ENCODE results near the gene FBXL7.

The FBXL7 gene

DNA sequence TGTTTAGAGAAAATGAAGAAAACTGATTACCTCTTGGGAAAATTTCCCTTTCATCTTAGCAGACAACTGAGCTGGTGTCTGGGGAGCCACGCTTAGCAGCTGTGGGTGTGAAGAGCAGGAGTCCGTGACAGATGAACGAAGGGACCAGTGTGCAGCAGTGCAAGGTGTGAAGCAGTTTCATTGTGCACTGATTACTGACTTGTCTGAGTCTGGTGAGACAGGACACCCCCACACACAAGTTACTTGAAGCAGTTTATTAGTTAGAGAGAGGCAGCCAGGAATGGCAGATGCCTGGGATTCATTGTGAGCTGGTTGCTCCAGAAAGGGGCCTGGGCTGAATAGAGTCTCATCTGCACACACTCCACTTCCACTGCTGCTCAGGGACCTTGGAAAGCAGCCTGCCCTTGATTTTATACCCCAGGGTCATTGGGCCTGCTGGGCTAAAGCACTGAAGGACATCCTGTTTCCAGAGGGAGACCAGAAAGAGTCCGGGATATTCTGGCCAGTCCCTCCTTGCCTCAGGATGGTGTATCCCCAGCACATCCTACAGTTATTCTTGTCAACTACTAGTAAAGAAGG, 47.4 kb downstream of the FBXL7 start:
- Histone ChIP-seq H3K27me3 (ENCODE audit: control insufficient read depth in 1 of 2, insufficient read depth in 2 of 2, low read length in 2 of 2) (no peaks in the 10 kb centered on the region), H3K27ac (ENCODE audit: low read depth, low read length) (no peak overlapping the region)

DNA sequence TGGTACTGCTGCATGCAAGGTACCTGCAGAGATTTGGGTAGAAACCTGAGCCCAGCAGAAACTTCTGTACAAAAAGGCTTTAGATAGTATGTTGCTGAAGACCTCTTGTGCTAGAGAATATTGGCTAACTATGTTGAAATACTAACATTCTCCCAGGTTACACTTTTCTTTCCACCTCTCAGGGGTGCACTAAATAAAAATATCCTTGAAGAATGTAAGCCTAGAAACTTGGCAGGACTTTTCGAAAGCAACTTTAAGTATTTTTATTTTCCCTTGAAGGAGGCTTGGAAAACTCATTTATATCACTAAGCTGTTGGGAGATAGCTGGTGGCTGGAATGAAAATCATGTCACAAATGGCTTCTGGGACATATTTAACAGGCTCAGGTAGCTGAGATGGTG, 50.0 kb downstream of the FBXL7 start:
- no peak overlapping the region for H3K27ac ChIP-seq (ENCODE audit: low read depth, low read length)
- no peak overlapping the region for H3K4me3 ChIP-seq (ENCODE audit: low read depth in 1 of 2, low read length in 2 of 2)
- H3K9ac ChIP-seq (ENCODE audit: low read length): no peak overlapping the region
- peaks cover 8% of the 10 kb centered on the region for H3K4me1 ChIP-seq (ENCODE audit: insufficient read depth, low read length)
- H3K36me3 ChIP-seq (ENCODE audit: insufficient read depth, low read length): no peaks in the 10 kb centered on the region
- H3K27me3 ChIP-seq (ENCODE audit: control insufficient read depth in 1 of 2, insufficient read depth in 2 of 2, low read length in 2 of 2): no peaks in the 10 kb centered on the region
- H3K9me3 ChIP-seq (ENCODE audit: low read length): no peaks in the 10 kb centered on the region

More for the DNA sequence above, 47.4 kb downstream of the FBXL7 start:
- Histone ChIP-seq H3K4me1 (ENCODE audit: insufficient read depth, low read length) (peaks cover 8% of the 10 kb centered on the region), H3K9ac (ENCODE audit: low read length) (no peak overlapping the region), H3K36me3 (ENCODE audit: insufficient read depth, low read length) (no peaks in the 10 kb centered on the region), H3K4me3 (ENCODE audit: low read depth in 1 of 2, low read length in 2 of 2) (no peak overlapping the region), H3K9me3 (ENCODE audit: low read length) (no peaks in the 10 kb centered on the region)

DNA sequence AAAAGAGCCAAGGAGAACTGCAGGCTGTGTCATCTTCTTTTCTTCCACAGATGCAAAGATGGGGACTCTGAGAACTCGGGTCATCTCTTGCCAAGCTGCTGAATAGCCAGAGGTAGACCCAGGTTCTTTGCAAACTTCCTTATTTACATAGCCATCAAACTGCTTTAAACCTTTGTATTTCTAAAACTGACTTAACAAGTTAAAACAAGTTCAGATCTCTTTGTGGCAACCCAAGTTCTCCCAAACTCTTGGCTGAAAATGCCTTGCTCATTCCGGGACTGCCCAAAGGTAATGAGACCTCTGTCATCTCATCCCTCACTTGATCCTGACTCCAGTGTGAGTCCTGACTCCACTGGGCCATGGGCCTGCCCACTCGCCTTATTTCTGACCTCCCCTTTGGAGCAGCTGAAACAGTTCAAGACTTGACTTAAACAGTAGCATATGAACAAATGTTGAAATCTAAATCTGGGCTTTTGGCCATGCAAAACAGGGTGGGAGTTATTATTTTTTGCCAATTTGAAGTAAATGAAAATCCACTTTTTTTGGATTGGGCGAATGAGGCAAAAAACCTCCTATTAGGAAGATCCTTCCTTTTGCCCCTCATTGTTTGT, 50.6 kb downstream of the FBXL7 start:
- H3K9me3 ChIP-seq (ENCODE audit: low read length): no peaks in the 10 kb centered on the region
- H3K4me3 ChIP-seq (ENCODE audit: low read depth in 1 of 2, low read length in 2 of 2): no peak overlapping the region
- H3K27me3 ChIP-seq (ENCODE audit: control insufficient read depth in 1 of 2, insufficient read depth in 2 of 2, low read length in 2 of 2): no peaks in the 10 kb centered on the region
- H3K9ac ChIP-seq (ENCODE audit: low read length): no peak overlapping the region
- no peaks in the 10 kb centered on the region for H3K36me3 ChIP-seq (ENCODE audit: insufficient read depth, low read length)
- H3K27ac ChIP-seq (ENCODE audit: low read depth, low read length): no peak overlapping the region
- H3K4me1 ChIP-seq (ENCODE audit: insufficient read depth, low read length): peaks cover 8% of the 10 kb centered on the region

DNA sequence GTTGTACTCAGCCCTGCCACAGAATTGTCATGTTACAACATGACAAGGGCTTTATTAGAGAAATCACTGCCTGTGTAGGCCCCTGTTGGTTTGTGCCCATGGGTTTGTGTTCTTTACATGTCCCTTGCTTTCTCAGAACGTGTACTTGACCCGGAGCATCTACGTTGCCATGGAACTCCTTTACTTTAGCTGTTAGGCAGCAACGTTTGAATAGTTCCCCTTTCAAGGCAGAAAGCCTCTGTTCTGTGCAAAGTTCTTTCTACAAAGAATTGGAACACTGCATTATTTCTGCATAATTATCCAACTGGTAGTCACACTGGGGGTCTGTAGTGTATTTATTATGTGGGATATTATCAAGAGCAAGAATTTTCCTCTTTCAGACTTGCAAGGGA, 51.1 kb downstream of the FBXL7 start:
- Histone ChIP-seq H3K36me3 (ENCODE audit: insufficient read depth, low read length) (no peaks in the 10 kb centered on the region), H3K4me1 (ENCODE audit: insufficient read depth, low read length) (peaks cover 8% of the 10 kb centered on the region), H3K4me3 (ENCODE audit: low read depth in 1 of 2, low read length in 2 of 2) (no peak overlapping the region), H3K9ac (ENCODE audit: low read length) (no peak overlapping the region), H3K9me3 (ENCODE audit: low read length) (no peaks in the 10 kb centered on the region), H3K27me3 (ENCODE audit: control insufficient read depth in 1 of 2, insufficient read depth in 2 of 2, low read length in 2 of 2) (no peaks in the 10 kb centered on the region), H3K27ac (ENCODE audit: low read depth, low read length) (no peak overlapping the region)

DNA sequence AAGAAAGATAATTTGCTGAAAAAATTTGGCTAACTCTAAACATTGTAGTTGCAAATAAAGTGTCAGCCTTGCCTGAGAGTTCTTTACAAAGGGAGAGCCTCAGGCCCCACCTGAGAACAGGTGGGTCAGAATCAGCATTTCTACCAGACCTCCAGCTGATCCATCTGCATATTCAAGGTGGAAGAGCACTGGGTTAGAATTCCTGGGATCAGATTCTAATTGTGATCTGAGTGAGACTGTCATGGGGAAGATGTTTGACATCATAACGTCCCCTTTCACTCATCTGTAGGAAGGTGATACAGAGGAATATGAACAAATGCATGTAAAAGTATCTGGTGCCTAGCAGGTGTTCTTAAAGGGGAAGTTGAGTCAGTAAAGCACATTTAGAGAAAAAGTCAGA, 54.6 kb downstream of the FBXL7 start:
- no peaks in the 10 kb centered on the region for H3K9me3 ChIP-seq (ENCODE audit: low read length)
- H3K4me1 ChIP-seq (ENCODE audit: insufficient read depth, low read length): peaks cover 13% of the 10 kb centered on the region
- H3K27me3 ChIP-seq (ENCODE audit: control insufficient read depth in 1 of 2, insufficient read depth in 2 of 2, low read length in 2 of 2): no peaks in the 10 kb centered on the region
- H3K9ac ChIP-seq (ENCODE audit: low read length): no peak overlapping the region
- no peak overlapping the region for H3K4me3 ChIP-seq (ENCODE audit: low read depth in 1 of 2, low read length in 2 of 2)
- H3K27ac ChIP-seq (ENCODE audit: low read depth, low read length): no peak overlapping the region
- no peaks in the 10 kb centered on the region for H3K36me3 ChIP-seq (ENCODE audit: insufficient read depth, low read length)

DNA sequence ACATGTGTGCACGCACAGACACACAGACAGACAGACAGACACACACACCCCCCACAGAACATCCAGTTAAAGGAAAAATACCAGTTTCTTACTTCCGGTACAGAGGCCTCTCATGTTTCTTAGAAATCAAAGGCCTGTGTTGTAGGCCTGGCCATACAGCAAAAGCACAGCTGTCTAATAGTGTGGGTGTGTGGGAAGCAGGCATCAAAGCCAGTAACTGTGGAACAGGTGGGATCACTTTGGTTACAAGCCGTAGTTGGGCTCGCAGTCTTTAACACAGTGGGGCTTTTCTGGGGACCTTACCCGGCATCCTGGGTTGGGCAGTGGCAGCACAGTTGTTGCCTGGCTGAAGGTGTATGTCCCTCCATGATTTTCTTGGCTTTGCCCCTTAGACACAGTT, 55.2 kb downstream of the FBXL7 start:
- Histone ChIP-seq H3K27ac (ENCODE audit: low read depth, low read length) (no peak overlapping the region), H3K4me3 (ENCODE audit: low read depth in 1 of 2, low read length in 2 of 2) (no peak overlapping the region), H3K4me1 (ENCODE audit: insufficient read depth, low read length) (peaks cover 11% of the 10 kb centered on the region), H3K27me3 (ENCODE audit: control insufficient read depth in 1 of 2, insufficient read depth in 2 of 2, low read length in 2 of 2) (no peaks in the 10 kb centered on the region), H3K36me3 (ENCODE audit: insufficient read depth, low read length) (no peaks in the 10 kb centered on the region), H3K9ac (ENCODE audit: low read length) (no peak overlapping the region), H3K9me3 (ENCODE audit: low read length) (no peaks in the 10 kb centered on the region)

DNA sequence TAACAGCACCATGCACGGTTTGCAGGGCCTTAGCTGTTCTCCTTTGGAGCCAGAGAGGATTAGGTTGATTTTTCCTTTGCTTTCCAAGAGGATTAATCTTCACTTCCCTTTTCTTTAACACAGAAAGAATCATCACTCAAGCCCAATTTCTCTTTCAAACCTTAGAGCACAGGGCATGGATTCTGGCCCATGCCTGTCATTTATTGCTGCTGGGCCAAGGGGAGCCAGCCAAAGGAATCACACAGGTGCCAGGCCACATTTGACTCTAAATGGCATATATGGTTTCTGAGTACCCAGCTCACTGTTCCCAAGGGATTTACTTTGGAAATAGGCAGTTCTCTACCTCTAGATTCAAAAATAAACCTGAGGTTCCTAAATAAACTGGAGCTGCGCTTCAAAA, 58.3 kb downstream of the FBXL7 start:
- H3K4me3 ChIP-seq (ENCODE audit: low read depth in 1 of 2, low read length in 2 of 2): no peak overlapping the region
- peaks cover 11% of the 10 kb centered on the region for H3K4me1 ChIP-seq (ENCODE audit: insufficient read depth, low read length)
- H3K27me3 ChIP-seq (ENCODE audit: control insufficient read depth in 1 of 2, insufficient read depth in 2 of 2, low read length in 2 of 2): no peaks in the 10 kb centered on the region
- H3K9ac ChIP-seq (ENCODE audit: low read length): no peak overlapping the region
- H3K27ac ChIP-seq (ENCODE audit: low read depth, low read length): no peak overlapping the region
- no peaks in the 10 kb centered on the region for H3K9me3 ChIP-seq (ENCODE audit: low read length)
- no peaks in the 10 kb centered on the region for H3K36me3 ChIP-seq (ENCODE audit: insufficient read depth, low read length)

DNA sequence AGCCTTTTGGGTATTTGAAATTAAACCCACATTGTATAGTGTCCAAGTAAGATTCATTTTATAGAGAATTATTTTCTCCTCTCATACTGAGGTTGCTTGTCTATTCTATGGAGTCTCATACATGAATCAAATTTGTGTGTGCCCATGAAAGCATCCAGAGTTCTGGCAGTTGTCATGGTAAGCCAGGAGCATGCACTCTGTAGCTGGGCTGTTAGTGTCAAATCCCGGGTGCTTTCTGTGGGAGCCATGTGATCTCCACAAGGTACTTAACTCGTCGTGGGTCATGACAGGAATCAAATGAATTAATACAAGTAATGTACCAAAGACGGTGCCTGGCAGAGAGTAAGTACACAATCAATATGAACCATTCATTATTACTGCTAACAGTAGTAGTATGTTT, 58.7 kb downstream of the FBXL7 start:
- Histone ChIP-seq H3K4me1 (ENCODE audit: insufficient read depth, low read length) (peaks cover 16% of the 10 kb centered on the region), H3K27ac (ENCODE audit: low read depth, low read length) (no peak overlapping the region), H3K36me3 (ENCODE audit: insufficient read depth, low read length) (no peaks in the 10 kb centered on the region), H3K4me3 (ENCODE audit: low read depth in 1 of 2, low read length in 2 of 2) (no peak overlapping the region), H3K9me3 (ENCODE audit: low read length) (no peaks in the 10 kb centered on the region), H3K9ac (ENCODE audit: low read length) (no peak overlapping the region), H3K27me3 (ENCODE audit: control insufficient read depth in 1 of 2, insufficient read depth in 2 of 2, low read length in 2 of 2) (no peaks in the 10 kb centered on the region)

DNA sequence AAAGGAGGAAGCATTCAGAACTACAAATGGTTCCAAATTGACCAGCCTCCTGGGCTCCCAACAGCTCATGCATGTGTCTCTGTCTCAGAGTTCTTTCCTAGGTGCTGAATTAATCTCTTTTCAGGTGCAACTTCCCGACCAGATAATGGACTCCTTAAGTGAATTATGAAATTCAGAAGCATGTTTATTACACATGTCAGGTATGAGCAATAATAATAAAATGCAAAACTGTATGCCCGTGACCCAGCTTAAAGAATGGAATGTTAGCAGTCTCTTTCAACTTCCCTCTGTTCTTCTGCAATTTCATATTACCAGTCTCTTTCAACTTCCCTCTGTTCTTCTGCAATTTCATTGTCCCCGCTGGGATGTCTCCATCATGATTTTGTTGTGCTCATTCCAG, 60.4 kb downstream of the FBXL7 start:
- H3K4me1 ChIP-seq (ENCODE audit: insufficient read depth, low read length): peaks cover 24% of the 10 kb centered on the region
- no peak overlapping the region for H3K9ac ChIP-seq (ENCODE audit: low read length)
- no peaks in the 10 kb centered on the region for H3K36me3 ChIP-seq (ENCODE audit: insufficient read depth, low read length)
- no peaks in the 10 kb centered on the region for H3K27me3 ChIP-seq (ENCODE audit: control insufficient read depth in 1 of 2, insufficient read depth in 2 of 2, low read length in 2 of 2)
- no peak overlapping the region for H3K27ac ChIP-seq (ENCODE audit: low read depth, low read length)
- no peaks in the 10 kb centered on the region for H3K9me3 ChIP-seq (ENCODE audit: low read length)
- H3K4me3 ChIP-seq (ENCODE audit: low read depth in 1 of 2, low read length in 2 of 2): no peak overlapping the region

DNA sequence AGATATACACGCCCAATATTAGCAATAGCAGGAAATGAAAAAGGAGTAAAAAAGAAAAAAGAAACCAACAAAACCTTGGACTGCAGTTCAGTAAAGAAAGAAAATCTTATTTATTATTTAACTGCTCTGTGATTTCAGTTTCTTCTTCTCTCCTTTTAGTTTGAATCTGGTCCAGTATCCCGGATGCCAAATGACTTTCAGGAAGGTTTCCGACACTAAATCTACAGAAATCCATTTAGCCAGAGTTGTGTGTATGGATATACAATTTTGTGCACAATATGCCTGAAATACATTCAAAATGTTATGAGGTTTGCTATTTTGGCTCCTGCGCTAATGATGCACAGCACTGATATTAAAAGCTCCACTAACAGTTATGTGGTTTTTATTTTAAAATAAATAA, 64.5 kb downstream of the FBXL7 start:
- Histone ChIP-seq H3K4me3 (ENCODE audit: low read depth in 1 of 2, low read length in 2 of 2) (no peak overlapping the region), H3K9me3 (ENCODE audit: low read length) (no peaks in the 10 kb centered on the region), H3K9ac (ENCODE audit: low read length) (no peak overlapping the region), H3K36me3 (ENCODE audit: insufficient read depth, low read length) (no peaks in the 10 kb centered on the region), H3K27ac (ENCODE audit: low read depth, low read length) (no peak overlapping the region), H3K27me3 (ENCODE audit: control insufficient read depth in 1 of 2, insufficient read depth in 2 of 2, low read length in 2 of 2) (no peaks in the 10 kb centered on the region), H3K4me1 (ENCODE audit: insufficient read depth, low read length) (peaks cover 21% of the 10 kb centered on the region)

DNA sequence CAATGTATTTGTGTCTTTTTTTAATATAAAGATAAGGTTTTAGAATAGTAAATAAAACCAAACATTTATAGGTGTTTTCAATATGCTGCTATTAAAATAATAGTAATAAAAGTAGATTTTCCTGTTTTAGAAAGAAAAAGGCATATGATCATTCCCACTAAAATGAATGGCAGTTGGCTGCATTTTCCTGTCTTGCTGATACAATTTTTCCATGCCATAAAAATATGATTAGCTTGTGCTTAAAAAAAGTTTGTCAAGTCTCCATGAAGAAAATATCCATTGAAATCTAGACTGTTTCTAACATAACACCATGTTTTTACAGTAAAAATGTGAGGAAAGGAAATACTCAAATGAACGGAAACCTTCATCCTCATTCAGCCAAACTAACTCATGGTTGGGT, 65.0 kb downstream of the FBXL7 start:
- Histone ChIP-seq H3K4me1 (ENCODE audit: insufficient read depth, low read length) (peaks cover 21% of the 10 kb centered on the region), H3K4me3 (ENCODE audit: low read depth in 1 of 2, low read length in 2 of 2) (no peak overlapping the region), H3K27me3 (ENCODE audit: control insufficient read depth in 1 of 2, insufficient read depth in 2 of 2, low read length in 2 of 2) (no peaks in the 10 kb centered on the region), H3K27ac (ENCODE audit: low read depth, low read length) (no peak overlapping the region), H3K9ac (ENCODE audit: low read length) (no peak overlapping the region), H3K36me3 (ENCODE audit: insufficient read depth, low read length) (no peaks in the 10 kb centered on the region), H3K9me3 (ENCODE audit: low read length) (no peaks in the 10 kb centered on the region)

DNA sequence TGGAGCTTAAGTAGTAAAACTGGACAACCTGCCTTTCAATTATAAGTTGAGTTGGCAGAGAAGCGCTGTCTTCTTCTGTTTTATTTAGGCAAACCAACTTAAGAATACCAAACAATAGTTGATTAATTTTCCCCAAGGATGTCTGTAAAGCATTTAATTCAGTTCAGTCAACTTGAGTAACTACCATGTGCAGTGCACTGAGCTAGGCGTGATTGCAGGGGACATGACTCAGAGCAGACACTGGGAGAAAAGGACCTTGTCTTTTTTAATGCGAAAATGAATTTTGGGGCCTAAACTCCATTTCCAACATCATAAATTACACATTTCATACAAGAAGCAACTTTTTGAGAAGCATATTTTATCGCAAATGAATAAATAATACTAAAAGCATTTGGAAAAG, 66.3 kb downstream of the FBXL7 start:
- H3K9ac ChIP-seq (ENCODE audit: low read length): no peak overlapping the region
- peaks cover 21% of the 10 kb centered on the region for H3K4me1 ChIP-seq (ENCODE audit: insufficient read depth, low read length)
- no peak overlapping the region for H3K27ac ChIP-seq (ENCODE audit: low read depth, low read length)
- no peaks in the 10 kb centered on the region for H3K9me3 ChIP-seq (ENCODE audit: low read length)
- no peak overlapping the region for H3K4me3 ChIP-seq (ENCODE audit: low read depth in 1 of 2, low read length in 2 of 2)
- H3K36me3 ChIP-seq (ENCODE audit: insufficient read depth, low read length): no peaks in the 10 kb centered on the region
- H3K27me3 ChIP-seq (ENCODE audit: control insufficient read depth in 1 of 2, insufficient read depth in 2 of 2, low read length in 2 of 2): no peaks in the 10 kb centered on the region
